Liver (tissue), 3 donors: ENCODE data around the gene TMEM154.

Experiments used
- ATF3 ChIP-seq: IDR thresholded peaks from 2 replicates; pipeline ENCODE4 v1.6.1; 2016; ENCODE audit warnings: antibody characterized with exemption
- CTCF ChIP-seq: fragments of 150-350 bp; IDR thresholded peaks from 2 replicates; pipeline ENCODE4 v1.5.1; 2017; ENCODE audit warnings: improper control_type of control experiment, low read depth, low read length; ENCODE audit not compliant: missing input control
- EGR1 ChIP-seq, 2 donors: IDR thresholded peaks; 2 replicates each; pipeline ENCODE4 v1.6.1; 2016 to 2018; ENCODE audit warnings: antibody characterized with exemption in 2 of 2, low read depth in 2 of 2
- GABPA ChIP-seq, 2 donors: IDR thresholded peaks in 1 of 2; conservative IDR thresholded peaks in 1 of 2; 2 replicates each; pipeline ENCODE4 v1.6.1; 2016; ENCODE audit warnings: antibody characterized with exemption in 2 of 2, mild to moderate bottlenecking in 1 of 2, moderate library complexity in 1 of 2
- MAX ChIP-seq: IDR thresholded peaks from 2 replicates; pipeline ENCODE4 v1.6.1; 2016; ENCODE audit warnings: antibody characterized with exemption
- TAF1 ChIP-seq: conservative IDR thresholded peaks from 2 replicates; pipeline ENCODE4 v1.6.1; 2016; ENCODE audit warnings: antibody characterized with exemption, mild to moderate bottlenecking
- YY1 ChIP-seq: IDR thresholded peaks from 2 replicates; pipeline ENCODE4 v1.6.1; 2016; ENCODE audit warnings: antibody characterized with exemption, mild to moderate bottlenecking
- donor health status: healthy.
- donor health status: healthy.

DNA sequence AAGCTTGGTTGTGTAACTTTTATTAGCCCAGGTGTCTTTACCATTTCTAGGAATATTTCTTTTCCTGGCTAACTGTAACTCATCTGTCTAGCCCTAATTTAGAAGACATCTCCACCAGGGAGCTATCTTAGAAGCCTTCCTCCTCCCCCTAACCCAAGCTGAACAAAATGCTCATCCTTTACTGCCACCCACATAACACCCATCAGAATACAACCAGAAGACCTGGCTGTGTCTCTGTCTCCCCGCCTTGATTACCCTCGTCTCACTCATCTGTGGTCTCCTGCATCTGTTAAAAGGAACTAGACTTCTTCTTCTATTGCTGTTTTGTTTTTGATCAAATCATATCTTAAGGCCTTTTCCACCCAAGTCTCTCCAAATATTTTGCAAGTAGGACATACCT lies 4.8 kb upstream of the TMEM154 start:
- no peak for TF ChIP-seq CTCF
- TF ChIP-seq TAF1: no peak
- TF ChIP-seq EGR1 (IDR thresholded peaks at IDR 0.05; ENCODE audit: low read depth in 2 of 2): no peak
- TF ChIP-seq GABPA (IDR thresholded peaks at IDR 0.05 in 1 of 2, conservative IDR thresholded peaks at IDR 0.05 in 1 of 2): no peak
- no peak for TF ChIP-seq ATF3
- TF ChIP-seq MAX: no peak
- no peak for TF ChIP-seq YY1
